GM19023 (cell line): Measurements from ENCODE around the gene BCAS3.
"Not testable (repeated sequence)": the region's sequence is repeated elsewhere in the genome, so short reads cannot be mapped to it uniquely, and the experiment has no call there.

Experiments used
- ATAC-seq: cut with Tn5 transposase; IDR thresholded peaks from one replicate; pipeline ENCODE4 v1.9.1; 2021; ENCODE audit warnings: mild to moderate bottlenecking, moderate library complexity; ENCODE audit not compliant: unreplicated experiment

The BCAS3 gene

DNA sequence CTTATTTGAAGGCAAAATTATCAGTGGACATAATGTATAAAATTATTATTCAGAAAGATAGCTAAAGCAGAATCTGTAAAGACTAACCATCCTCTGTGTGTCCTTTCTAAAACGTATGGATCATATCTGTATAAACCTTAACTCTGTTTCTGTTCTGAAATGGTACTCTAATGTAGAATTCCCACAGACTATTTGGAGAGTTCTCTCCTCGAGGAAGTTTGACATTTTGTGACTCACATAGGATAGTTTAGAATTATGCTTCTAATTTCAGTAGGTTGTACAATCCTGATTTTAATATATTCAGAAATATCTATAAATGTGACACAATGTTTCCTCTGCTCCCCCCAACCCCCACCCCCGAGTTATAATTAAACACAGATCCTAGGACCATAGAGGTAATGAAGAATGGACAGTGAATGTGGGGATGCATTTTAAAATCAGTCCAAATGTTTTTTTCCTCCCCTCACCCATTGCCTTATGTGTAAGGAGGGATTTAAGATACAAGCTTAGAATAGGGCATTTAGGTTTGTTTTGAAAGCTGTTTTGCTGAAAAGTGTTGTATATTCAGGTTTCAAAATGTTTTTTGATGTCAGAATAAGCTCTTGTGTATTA, 66.8 kb downstream of the BCAS3 start:
- ATAC-seq = no peak

DNA sequence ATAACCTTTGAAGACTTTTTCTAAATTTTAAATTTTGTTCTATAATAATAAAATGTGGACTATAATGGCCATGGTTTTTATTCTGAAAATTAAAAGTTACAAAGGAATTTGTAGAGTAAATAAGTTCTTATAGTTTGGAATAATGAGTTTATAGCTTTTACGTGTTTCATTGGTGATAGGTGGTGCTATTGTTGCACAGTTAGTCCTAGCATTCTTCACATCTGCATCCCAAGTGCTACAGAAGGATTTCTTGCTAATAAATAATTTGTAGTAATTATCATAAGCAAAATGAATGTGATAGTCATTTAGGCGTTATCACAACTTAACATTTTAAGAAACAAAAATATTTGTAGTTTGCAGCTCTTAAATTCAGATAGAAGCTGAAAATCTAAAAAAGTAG, 67.9 kb downstream of the BCAS3 start:
- no peak for ATAC-seq

DNA sequence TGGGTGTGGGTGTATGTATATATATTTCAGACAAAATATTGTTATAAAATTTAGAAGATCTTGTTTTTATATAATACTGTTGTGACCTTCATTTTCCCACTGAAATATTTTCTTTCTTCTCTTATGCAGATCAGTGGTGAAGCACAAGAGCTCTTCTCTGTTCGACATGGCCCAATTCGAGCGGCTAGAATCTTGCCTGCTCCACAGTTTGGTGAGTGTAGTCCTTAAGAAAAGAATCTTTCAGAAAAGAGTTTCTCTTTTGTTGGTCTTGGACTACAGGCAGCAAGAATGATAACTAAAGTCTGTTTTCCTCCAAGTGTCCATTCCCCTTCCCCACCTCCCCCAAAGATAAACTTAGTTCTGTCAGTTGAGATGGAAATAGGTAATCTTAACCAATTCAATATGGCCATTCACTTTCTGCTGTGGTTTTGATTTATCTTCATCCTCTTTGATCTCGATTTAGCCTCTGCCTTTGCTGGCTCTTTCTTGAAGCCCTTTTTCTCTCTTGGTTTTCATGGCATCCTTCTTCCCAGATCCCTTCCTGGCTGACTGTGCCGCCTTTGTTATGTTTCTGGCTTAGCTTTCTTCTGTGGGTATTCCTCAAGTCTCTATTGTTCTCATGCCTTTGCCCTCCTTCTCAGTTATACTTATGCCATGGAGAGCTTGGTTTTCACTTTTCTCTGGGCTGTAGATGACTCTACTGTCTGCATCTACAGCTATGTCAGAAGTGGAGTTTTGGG, 69.6 kb downstream of the BCAS3 start:
- ATAC-seq = no peak

DNA sequence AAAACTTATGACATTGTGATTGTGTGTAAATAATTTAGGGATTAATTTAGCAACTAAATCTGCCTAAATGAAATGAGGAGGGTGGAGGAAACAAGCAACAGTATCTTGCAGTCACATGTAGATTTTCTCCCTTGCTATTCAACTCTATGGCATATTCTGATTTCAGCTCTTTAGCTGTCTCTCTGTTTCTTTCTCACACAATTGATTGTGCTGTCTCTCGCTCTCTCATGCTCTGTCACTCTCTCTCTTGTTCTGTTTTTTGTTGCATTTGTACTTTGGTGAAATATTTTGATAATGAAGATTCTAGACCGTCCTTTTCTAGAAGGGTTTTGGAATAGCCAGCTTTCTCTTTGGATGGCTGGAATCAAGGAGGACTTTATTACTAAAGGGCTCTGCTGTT, 70.6 kb downstream of the BCAS3 start:
- ATAC-seq = no peak

DNA sequence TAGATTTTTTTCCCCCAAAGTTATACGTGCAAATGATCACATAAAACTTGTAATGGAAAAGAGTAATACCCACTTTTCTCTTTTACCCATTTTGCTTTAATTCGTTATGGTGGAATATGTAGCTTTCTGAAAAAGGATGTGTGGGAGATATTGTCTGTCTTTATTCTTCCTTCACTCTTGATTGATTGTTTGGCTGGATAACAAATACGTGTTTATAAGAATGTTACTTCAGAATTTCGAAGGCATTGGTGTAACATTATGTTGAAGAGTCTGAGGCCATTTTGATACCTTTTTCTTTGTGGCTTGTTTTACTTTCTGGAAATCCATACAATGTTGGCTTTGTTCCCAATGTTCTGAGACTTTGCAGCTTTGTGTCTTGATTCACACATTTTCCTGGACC, 71.4 kb downstream of the BCAS3 start:
- ATAC-seq = no peak

DNA sequence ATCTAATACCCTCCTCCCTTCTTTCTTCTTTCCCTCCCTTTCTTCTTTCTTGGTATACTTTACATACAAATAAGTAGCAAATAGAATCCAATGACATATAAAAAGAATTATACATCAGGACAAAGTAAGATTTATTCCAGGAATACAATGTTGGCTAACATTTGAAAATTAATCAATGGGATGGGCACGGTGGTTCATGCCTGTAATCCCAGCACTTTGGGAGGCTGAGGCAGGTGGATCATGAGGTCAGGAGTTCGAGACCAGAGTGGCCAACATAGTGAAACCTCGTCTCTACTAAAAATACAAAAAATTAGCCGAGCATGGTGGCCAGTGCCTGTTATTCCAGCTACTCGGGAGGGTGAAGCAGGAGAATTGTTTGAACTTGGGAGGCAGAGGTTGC, 72.1 kb downstream of the BCAS3 start:
- no peak for ATAC-seq

DNA sequence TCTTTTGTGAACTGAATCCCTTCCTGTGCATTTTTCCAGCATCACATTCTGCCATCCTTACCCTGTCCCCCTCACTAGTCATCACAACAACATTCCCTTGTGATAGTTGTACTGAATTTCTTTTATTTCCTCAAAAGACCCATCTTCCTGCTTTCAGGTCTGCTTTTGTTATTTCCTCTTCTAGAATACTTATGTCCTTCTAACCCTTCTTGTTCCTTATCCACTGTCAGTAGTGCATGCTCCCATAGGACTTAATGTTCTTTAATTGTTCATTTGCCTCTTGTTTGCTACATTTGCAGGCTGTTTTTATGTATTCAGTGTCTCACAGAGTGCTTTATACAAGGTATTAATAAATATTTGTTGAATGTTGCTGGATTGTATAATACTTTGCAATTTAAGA, 73.0 kb downstream of the BCAS3 start:
- no peak for ATAC-seq

DNA sequence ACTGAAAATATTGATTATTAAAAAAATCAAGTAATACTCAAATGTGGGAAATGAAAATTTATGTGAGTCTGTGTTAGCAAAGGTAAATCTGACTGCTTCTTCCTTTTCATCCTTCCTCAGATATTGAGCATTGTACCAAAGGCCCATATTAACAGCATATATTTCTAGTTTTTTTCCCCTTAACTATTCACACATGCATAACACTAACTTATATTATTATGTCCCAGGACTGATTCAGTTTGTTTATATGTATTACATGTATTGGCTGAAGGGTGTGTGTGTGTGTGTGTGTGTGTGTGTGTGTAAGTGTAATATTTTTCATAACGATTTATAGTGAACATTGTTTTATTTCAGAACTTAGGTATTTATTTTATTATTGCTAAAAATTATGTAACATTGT, 74.2 kb downstream of the BCAS3 start:
- no peak for ATAC-seq

DNA sequence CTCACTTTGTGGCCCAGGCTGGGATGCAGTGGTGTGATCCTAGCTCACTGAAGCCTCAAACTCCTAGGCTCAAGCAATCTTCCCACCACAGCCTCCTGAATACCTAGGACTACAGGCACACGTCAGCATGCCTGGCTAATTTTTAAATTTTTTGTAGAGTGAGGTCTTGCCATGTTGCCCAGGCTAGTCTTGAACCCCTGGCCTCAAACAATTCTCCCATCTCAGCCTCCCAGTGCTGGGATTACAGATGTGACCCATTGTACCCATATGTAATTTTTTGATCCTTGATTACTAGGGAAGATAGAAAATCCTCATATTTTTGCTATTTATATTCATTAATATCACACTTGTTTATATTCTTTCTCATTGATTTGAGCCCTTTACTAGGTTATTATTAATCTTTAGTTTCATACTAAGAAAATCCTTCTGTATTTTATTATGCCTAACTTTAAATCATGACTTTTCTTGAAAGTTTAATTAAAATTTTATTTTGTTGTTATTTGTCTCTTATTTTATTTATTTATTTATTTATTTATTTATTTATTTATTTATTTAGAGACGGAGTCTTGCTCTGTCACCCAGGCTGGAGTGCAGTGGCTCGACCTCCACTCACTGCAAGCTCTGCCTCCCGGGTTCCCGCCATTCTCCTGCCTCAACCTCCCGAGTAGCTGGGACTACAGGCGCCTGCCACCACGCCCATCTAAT, 75.4 kb downstream of the BCAS3 start:
- no peak for ATAC-seq

DNA sequence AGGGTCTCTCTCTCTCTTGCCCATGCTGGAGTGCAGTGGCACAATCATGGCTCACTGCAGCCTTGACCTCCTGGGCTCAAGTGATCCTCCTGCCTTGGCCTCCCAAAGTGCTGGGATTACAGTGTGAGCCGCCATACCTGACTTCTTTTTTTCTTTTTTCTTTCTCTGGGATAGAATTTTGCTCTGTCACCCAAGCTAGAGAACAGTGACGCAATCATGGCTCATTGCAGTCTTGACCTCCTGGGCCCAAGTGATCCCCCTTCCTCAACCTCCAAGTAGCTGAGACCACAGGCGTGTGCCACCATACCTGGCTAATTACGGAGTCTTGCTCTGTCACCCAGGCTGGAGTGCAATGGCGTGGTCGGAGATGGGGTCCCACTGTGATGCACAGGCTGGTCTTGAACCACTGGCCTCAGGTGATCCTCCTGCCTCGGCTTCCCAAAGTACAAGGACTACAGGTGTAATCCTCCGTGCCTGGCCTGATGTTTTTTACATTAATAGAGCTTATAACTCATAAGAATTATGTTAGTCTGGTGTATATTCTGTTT, 76.5 kb downstream of the BCAS3 start:
- no peak for ATAC-seq

DNA sequence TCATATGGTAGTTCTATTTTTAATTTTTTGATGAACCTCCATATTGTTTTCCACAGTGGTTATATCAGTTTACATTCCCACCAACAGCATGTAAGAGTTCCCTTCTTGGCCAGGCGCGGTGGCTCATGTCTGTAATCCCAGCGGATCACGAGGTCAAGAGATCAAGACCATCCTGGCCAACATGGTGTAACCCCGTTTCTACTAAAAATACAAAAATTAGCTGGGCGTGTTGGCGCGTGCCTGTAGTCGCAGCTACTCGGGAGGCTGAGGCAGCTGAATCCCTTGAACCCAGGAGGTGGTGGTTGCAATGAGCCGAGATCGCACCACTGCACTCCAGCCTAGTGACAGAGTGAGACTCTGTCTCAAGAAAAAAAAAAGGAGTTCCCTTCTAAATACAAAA, 79.1 kb downstream of the BCAS3 start:
- ATAC-seq = not testable (repeated sequence)

DNA sequence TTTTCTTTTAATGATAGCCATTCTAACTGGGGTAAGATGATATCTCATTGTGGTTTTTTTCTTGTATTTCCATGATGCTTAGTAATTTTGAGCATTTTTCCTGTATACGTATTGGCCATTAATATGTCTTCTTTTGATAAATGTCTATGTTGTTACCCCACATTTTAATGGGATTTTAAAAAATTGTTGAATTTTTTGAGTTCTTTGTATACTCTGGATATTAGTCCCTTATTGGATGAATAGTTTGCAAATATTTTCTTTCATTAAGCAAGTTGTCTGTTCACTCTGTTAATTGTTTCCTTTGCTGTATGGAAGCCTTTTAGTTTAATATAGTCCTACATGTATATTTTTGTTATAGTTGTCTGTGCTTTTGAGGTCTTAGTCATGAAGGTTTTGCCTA, 79.8 kb downstream of the BCAS3 start:
- no peak for ATAC-seq

DNA sequence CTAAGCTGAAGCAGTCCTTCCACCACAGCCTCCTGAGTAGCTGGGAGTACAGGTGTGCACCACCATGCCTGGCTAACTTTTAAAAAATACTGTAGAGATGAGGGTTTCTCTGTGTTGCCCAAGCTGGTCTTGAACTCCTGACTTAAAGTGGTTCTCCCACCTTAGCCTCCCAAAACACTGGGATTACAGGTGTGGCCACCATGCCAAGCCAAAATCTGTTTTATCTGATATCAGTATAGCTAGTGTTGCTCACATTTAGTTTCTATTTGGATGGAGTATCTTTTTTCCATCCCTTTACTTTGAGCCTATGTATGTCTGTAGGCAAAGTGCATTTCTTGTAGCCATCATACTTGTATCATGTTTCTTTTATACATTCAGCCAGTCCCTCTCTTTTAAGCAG, 82.1 kb downstream of the BCAS3 start:
- no peak for ATAC-seq

DNA sequence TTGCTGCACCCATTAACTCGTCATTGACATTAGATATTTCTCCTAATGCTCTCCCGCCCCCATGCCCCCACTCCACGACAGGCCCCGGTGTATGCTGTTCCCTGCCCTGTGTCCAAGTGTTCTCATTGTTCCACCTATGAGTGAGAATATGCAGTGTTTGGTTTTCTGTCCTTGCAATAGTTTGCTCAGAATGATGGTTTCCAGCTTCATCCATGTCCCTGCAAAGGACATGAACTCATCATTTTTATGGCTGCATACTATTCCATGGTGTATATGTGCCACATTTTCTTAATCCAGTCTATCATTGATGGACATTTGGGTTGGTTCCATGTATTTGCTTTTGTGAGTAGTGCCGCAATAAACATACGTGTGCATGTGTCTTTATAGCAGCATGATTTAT, 83.7 kb downstream of the BCAS3 start:
- ATAC-seq = not testable (repeated sequence)

DNA sequence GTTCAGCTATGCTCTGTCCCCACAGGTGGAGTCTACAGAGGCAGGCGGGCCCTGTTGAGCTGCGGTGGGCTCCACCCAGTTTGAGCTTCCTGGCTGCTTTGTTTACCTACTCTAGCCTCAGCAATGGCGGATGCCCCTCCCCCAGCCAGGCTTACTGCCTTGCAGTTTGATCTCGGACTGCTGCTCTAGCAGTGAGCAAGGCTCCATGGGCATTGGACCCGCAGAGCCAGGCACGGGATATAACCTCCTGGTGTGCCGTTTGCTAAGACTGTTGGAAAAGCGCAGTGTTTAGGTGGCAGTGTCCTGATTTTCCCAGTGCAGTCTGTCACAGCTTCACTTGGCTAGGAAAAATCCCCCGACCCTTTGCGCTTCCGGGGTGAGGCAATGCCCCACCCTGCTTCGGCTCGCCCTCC, 89.1 kb downstream of the BCAS3 start:
- ATAC-seq = no peak

DNA sequence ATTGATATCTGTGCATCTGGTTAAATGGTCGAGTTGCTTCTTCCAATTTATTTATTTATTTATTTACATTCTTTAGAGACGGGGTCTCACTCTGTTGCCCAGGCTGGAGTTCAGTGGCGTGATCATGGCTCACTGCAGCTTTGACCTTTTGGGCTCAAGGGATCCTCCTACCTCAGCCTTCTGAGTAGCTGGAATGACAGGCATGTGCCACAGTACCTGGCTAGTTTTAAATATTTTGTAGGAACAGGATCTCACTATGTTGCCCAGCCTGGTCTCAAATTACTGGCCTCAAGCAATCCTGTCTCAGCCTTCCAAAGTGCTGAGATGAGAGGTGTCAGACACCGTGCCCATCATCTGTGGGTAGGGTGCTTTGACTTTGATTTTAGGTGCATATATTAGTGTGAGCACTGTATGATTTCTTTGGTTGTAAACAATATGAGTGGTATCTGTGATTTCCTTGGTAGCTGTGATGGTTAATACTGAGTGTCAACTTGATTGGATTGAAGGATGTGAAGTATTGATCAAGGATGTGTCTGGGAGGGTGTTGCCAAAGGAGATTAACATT, 90.2 kb downstream of the BCAS3 start:
- no peak for ATAC-seq

DNA sequence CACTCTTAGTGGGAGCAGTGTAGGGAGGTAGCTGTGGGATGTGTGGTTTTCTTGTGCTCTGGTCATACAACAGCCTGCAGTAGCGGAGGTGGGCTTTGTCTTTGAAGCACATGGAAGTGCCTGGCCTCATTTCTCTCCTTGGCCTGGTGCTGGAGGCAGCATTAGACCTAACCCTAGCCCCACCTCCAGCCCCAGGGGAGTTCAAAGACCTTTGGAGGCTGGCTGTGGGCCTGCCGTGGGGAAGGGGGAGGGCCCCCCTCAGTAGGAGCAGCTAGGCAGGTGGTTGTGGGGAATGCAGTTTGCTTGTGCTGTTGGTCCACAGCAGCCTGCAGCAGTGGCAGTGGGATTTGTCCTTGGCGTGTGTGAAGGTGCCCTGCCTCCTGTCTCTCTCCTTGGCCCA, 91.7 kb downstream of the BCAS3 start:
- ATAC-seq = no peak

DNA sequence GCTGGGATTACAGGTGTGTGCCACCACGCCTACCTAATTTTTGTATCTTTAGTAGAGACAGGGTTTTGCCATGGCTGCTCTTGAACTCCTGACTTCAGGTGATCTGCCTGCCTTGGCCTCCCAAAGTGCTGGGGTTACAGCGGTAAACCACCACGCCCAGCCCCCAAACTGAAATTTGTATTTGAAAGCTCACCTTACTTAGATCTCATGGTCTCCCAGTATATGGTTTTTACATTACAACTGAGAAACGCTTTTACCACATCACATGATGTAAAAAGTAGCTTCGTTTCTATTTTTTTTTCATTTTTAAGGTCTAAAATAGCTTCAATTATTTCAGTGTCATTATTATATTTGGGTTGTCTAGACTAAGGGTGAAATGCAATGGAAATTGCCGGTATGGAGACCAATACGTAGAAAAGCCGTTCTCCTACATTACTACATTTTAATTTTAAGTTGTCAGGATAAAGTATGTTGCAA, 93.3 kb downstream of the BCAS3 start:
- ATAC-seq = no peak

DNA sequence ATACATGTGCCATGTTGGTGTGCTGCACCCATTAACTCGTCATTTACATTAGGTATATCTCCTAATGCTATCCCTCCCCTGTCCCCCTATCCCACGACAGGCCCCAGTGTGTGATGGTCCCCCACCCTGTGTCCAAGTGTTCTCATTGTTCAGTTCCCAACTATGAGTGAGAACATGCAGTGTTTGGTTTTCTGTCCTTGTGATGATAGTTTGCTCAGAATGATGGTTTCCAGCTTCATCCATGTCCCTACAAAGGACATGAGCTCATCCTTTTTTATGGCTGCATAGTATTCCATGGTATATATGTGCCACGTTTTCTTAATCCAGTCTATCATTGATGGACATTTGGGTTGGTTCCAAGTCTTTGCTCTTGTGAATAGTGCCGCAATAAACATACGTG, 94.0 kb downstream of the BCAS3 start:
- ATAC-seq = not testable (repeated sequence)

DNA sequence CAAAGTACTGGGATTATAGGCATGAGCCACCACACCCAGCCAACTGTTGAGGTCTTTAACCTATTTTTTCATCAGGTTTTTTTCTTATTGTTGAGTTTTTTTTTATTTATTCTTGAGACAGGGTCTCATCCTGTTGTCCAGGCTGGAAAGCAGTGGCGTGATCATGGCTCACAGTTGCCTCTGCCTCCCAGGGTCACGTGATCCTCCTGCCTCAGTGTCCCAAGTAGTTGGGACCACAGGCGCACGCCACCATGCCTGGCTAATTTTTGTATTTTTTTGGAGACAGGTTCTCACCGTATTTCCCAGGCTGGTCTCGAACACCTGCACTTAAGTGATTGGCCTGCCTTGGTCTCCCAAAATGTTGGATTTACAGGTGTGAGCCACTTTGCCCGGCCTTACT, 95.9 kb downstream of the BCAS3 start:
- ATAC-seq = no peak

DNA sequence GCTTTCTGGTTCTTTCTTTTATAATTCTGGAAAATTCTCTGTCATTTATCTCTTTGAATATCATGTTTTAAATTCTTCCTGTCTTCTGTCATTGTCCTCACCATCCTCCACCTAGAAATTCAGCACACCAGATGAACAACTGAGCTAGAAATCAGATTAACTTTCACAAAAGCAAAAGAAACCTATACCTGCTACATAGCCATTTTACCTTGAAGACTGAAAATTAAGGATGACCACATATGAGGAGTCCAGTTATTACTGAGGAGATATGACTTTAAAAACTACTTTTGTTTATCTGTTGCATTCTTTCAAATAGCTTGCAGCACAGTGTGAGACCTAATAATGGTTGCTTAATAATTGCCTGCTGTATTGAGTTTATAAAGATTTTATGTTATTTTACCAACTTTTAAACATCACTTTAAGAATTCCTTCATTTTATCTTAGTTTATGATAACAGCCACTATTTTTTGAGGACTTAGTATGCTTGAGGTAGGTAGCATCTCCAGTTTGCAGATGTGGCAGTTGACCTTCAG, 104.3 kb downstream of the BCAS3 start:
- no peak for ATAC-seq
